Activated T-cell treated with anti-CD3 and anti-CD28 coated beads for 24 hours (primary cell): ENCODE measurements around the gene HSD3B2.

ENCODE experiments used
- DNase-seq: peaks from one replicate; pipeline ENCODE4 v3.0.0-alpha.2; 2020; ENCODE audit warnings: low read depth

HSD3B2 gene

DNA sequence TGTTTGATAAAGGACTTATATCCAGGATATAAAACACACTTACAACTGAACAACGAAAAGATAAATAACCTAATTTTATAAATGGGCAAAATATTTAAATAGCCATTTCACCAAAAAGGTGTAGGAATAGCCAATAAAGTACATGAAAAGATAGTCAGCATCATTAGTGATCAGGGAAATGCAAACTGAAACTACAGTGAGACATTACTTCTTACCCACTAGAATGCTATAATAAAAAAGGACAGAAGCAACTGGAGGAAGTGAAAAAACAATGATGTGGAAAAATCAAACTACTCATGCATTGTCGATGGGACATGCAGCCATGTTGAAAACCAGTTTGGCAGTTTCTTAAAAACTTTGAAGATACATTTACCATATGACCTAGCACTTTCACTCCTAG, 48.6 kb downstream of the HSD3B2 start:
- DNase-seq = no peak

DNA sequence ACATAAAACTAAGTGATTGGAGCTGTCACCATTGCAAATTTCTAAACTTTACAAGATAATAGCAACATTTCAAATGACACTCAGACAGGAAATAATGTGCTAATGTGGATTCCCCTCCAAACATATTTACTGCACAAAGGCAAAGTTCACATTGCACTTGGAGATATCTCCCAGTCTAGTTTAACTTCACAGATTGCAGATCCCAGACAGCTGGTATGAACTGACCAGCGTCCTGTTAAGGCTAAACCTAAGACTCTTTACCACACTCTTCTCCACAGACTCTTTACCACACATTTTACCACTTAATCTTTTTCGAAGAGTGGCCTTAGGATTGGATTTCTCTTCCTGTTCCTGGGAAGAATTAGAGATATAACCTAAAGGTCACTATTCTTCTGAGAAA, 51.5 kb downstream of the HSD3B2 start:
- no peak for DNase-seq

DNA sequence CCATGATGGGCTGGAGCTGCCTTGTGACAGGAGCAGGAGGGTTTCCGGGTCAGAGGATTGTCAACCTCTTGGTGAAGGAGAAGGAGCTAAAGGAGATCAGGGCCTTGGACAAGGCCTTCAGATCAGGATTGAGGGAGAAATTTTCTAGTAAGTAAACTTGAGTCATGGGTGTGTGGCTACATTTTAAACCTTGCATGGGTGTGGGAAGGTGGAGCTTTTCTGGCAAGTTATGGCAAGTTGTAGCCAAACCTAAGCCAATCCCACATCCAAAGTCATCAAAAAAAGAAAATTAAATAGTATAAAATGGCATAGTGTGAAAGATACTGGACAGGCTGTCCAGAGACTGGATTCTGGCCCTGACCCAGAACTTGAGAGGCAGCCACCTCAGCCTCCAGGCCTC, 52.3 kb downstream of the HSD3B2 start:
- no peak for DNase-seq

DNA sequence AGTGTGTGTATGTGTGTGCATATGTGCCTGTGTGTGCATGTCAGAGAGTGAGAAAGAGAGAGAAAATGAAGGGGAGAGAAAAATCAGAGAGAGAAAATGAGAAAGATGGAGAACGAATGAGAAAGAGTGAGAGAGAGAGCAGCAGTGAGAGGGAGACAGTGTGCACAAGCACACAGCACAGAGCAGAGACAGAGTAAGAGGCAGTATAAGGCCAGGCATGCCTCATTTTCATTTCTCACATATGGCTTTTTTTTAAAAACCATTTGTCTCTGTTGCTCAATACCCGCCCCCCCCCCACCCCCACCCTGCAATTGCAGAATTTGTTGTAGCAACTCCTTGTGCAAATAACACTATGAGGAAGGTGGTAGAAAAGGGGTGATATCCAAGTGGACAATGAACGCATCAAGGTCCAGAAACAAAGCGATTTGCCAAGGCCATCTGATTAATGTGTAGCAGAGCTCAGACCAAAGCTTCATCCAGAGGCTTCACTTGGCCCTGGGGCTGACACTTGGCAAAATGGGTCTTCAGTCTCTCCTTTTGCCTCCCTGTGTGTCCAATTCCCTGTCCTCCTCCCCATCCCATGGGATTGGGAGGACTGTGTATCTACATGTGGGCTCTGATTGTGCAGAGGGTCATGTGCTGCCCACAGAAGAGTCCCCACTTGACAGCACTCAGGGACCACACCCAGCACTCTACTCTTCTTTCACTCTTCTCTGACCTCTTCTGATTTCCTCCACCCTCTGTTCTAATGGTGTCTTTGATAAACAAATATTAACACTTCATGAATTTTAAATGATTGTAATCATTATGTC, 53.1 kb downstream of the HSD3B2 start:
- no peak for DNase-seq

DNA sequence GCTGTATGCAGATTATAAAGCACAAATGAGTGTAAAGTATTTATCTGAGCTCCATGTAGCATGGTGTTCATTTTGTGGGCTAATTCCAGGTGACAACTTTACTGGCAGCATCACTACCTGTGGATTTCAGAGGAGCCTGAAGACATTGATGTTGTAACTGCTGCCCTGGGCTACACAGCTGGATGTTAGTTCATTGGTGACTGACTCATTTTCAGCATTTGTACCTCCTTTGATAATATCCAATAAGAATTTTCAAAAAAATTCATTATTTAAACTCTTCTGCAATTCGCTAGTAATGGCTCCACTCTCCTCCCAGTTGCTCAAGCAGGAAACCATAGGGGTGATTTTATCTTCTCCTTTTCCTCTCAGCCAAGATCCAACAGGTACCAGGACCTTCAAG, 54.8 kb downstream of the HSD3B2 start:
- no peak for DNase-seq

DNA sequence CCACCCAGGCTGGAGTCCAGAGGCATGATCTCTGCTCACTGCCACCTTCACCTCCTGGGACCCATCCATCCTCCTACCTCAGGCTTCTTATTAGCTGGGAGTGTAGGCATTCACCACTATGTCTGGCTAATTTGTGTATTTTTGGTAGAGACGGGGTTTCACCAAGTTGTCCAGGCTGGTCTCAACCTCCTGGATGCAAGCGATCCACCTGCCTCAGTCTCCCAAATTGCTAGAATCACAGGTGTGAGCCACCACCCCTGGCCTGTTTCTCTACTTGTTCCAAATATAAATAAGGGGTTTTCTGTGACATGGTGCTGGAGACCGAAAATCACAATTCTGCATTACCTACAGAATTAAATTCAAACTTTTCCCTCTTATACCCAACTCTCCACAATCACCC, 55.4 kb downstream of the HSD3B2 start:
- no peak for DNase-seq

DNA sequence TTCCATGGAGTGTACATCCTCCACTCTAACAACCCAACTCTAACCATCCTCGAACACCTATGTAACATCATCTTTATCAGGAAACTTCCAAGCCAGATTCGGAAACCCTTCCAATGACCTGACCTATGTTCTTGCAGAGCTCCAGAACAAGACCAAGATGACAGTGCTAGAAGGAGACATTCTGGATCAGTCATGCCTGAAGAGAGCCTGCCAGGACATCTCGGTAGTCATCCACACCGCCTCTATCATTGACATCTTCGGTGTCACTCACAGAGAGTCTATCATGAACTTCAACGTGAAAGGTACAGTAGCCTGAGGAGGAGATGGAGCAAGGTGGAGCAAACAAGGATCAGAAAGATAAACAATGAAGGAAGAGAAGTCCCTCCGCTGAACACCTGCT, 56.0 kb downstream of the HSD3B2 start:
- DNase-seq = no peak

DNA sequence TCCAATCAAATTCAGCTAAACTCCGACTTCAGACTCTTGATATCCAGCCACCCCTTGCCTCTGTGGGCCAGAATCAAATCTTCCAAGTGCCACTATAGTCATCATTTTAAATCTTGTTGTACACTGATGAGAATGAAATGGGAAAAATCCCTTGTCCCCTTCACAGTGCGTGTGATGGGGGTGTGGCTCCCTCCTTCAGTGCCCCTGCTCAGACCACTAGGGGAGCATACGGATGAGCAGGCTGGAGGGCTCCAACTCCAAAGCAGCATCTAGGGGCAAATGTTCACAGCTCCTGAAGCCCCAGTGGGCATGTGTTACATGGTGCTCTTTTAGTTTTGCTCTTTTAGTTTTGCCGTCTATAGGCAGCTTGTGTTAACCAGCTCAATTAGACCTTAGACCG, 56.6 kb downstream of the HSD3B2 start:
- no peak for DNase-seq

DNA sequence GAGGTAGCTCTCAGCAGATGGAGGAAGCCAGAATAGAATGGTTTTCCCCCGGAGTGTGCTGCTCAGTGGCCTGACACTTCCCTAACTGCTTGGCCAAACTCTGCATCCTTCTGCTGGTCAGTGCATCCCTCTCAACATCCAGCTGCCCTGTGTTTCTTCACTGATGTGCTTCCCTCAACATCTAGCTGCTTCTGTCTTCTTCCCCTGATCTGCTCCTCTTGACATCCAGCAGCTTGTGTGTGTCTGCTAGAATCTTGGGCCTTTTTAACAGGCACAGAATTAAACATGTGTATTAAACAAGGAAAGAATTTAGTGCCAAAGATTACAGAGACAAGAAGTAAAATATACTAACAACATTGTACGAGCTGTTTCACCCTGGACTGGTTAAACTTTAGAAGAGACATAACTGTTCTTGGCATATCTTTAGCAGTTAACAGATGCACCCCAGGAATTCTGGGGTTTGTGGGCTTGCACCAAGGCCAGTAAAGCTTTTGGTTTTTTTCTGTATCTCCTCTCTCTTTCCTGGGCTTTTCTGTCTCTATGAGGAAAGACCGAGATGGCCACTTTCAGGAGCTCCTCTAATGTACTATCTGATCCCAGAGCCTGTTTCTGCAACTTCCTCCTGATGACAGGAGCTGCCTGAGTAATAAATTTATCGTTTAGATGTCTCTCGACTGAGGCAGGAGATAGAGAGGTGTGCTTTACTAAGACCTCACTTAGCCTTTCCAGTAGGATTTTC, 57.3 kb downstream of the HSD3B2 start:
- no peak for DNase-seq
